Measurements from ENCODE around the gene RICTOR.

DNA sequence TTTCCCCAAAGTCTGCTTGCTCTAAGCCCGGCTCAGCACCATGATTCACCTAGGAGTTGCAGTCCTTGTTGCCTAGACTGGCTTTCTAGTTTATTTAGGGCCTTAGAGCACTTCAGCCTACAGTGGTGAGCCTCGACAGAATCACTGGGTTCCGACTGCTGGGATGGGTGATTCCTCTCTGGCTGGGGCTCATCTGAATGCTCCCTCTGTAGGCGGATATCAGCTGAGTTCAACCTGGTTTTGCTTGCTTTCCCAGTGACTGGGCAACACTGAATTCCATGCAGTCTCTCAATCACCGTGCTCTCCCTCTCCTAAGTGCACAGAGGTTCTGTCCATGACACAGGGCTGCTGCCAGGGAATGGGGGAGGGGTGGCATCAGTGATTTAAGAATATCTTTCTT lies 174.3 kb downstream of the RICTOR start:
- TF ChIP-seq, protein P1, sequence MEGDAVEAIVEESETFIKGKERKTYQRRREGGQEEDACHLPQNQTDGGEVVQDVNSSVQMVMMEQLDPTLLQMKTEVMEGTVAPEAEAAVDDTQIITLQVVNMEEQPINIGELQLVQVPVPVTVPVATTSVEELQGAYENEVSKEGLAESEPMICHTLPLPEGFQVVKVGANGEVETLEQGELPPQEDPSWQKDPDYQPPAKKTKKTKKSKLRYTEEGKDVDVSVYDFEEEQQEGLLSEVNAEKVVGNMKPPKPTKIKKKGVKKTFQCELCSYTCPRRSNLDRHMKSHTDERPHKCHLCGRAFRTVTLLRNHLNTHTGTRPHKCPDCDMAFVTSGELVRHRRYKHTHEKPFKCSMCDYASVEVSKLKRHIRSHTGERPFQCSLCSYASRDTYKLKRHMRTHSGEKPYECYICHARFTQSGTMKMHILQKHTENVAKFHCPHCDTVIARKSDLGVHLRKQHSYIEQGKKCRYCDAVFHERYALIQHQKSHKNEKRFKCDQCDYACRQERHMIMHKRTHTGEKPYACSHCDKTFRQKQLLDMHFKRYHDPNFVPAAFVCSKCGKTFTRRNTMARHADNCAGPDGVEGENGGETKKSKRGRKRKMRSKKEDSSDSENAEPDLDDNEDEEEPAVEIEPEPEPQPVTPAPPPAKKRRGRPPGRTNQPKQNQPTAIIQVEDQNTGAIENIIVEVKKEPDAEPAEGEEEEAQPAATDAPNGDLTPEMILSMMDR (conservative IDR thresholded peaks at IDR 0.05) = no peak
- no peak for TF ChIP-seq ZFX (IDR thresholded peaks at IDR 0.05)

Data from C4-2B (cell line).